Measurements from ENCODE around the gene ZBED6. TPM values are rescaled to one million over a fixed set of nuclear protein-coding genes. Genes with fewer than 3 reads are reported as not detected.
A peak's percentile ranks its signal among the peaks of the same experiment; 100 is the strongest.
"Not testable (repeated sequence)": the region's sequence is repeated elsewhere in the genome, so short reads cannot be mapped to it uniquely, and the experiment has no call there.

Gene ZBED6
- total RNA-seq, 1 experiment from 2014 or later = 19.9 TPM

DNA sequence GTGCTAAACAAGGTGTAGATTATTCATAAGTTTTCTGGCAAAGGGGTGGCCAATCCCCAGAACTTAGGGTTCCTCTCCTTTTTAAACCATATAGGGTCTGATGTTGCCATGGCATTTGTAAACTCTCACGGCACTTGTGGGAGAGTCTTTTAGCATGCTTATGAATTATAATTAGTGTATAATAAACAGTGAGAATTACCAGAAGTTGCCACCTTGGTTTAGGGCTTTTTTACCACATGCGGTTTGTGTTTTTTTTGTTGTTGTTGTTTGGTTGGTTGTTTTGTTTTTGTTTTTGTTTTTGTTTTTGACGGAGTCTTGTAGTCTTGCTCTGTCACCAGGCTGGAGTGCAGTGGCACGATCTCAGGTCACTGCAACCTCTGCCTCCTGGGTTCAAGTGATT is 39.4 kb upstream of the ZBED6 start:
- peaks cover 19% of the 10 kb centered on the region for H3K4me1 Mint-ChIP-seq (ENCODE audit: low read depth, unreplicated experiment)
- intact Hi-C loops (cut with micrococcal nuclease; ENCODE audit: unreplicated experiment) = no loop called here
- no peaks in the 10 kb centered on the region for H3K27me3 Mint-ChIP-seq (ENCODE audit: insufficient read depth, unreplicated experiment)
- H3K27ac Mint-ChIP-seq (ENCODE audit: unreplicated experiment) = peak overlapping the region; percentile 78
- BruUV-seq (replicated peaks) = no TSS peak
- no peaks in the 10 kb centered on the region for H3K9me3 Mint-ChIP-seq (ENCODE audit: unreplicated experiment)
- ChIA-PET POLR2A (no interaction called here), CTCF (no interaction called here)
- H3K36me3 Mint-ChIP-seq (ENCODE audit: insufficient read depth, unreplicated experiment) = peaks cover 6% of the 10 kb centered on the region
- peaks cover 32% of the 10 kb centered on the region for H3K4me1 ChIP-seq
- no peaks in the 10 kb centered on the region for H3K36me3 ChIP-seq (ENCODE audit: control insufficient read depth, insufficient read depth, low read length)
- H3K4me3 ChIP-seq (ENCODE audit: low read depth, low read length) = no peak overlapping the region
- TF ChIP-seq, protein P1, sequence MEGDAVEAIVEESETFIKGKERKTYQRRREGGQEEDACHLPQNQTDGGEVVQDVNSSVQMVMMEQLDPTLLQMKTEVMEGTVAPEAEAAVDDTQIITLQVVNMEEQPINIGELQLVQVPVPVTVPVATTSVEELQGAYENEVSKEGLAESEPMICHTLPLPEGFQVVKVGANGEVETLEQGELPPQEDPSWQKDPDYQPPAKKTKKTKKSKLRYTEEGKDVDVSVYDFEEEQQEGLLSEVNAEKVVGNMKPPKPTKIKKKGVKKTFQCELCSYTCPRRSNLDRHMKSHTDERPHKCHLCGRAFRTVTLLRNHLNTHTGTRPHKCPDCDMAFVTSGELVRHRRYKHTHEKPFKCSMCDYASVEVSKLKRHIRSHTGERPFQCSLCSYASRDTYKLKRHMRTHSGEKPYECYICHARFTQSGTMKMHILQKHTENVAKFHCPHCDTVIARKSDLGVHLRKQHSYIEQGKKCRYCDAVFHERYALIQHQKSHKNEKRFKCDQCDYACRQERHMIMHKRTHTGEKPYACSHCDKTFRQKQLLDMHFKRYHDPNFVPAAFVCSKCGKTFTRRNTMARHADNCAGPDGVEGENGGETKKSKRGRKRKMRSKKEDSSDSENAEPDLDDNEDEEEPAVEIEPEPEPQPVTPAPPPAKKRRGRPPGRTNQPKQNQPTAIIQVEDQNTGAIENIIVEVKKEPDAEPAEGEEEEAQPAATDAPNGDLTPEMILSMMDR (IDR thresholded peaks at IDR 0.05; ENCODE audit: insufficient read depth in 1 of 2, low read depth in 1 of 2, low read length in 1 of 2, severe bottlenecking in 1 of 2, unreplicated experiment in 1 of 2) = no peak
- H3K4me3 Mint-ChIP-seq (ENCODE audit: unreplicated experiment) = no peak overlapping the region
- no peak for DNase-seq
- no peaks in the 10 kb centered on the region for H3K27me3 ChIP-seq (replicated peaks; ENCODE audit: control insufficient read depth, insufficient read depth, low read length)
- no peaks in the 10 kb centered on the region for H3K9me3 ChIP-seq

DNA sequence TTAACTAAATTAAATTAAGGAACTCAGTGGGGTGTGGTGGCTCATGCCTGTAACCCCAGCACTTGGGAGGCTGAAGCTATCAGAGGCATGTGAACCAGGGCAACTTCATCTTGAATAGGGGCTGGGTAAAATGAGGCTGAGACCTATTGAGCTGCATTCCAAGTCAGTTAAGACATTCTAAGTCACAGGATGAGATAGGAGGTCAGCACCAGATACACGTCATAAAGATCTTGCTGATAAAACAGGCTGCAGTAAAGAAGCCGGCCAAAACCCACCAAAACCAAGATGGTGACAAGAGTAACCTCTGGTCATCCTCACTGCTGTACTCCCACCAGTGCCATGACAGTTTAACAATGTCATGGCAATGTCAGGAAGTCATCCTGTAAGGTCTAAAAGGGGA is 36.7 kb upstream of the ZBED6 start:
- H3K4me3 ChIP-seq (ENCODE audit: low read depth, low read length); H3K9me3 ChIP-seq; POLR2A ChIA-PET; H3K27me3 ChIP-seq (replicated peaks; ENCODE audit: control insufficient read depth, insufficient read depth, low read length); H3K27me3 Mint-ChIP-seq (ENCODE audit: insufficient read depth, unreplicated experiment); intact Hi-C loops (cut with micrococcal nuclease; ENCODE audit: unreplicated experiment); H3K9me3 Mint-ChIP-seq (ENCODE audit: unreplicated experiment); CTCF ChIA-PET; H3K27ac Mint-ChIP-seq (ENCODE audit: unreplicated experiment); DNase-seq; BruUV-seq (replicated peaks); H3K36me3 ChIP-seq (ENCODE audit: control insufficient read depth, insufficient read depth, low read length); H3K4me3 Mint-ChIP-seq (ENCODE audit: unreplicated experiment); H3K36me3 Mint-ChIP-seq (ENCODE audit: insufficient read depth, unreplicated experiment): not testable (repeated sequence)
- H3K4me1 Mint-ChIP-seq (ENCODE audit: low read depth, unreplicated experiment) = peaks cover 15% of the 10 kb centered on the region
- peaks cover 32% of the 10 kb centered on the region for H3K4me1 ChIP-seq

DNA sequence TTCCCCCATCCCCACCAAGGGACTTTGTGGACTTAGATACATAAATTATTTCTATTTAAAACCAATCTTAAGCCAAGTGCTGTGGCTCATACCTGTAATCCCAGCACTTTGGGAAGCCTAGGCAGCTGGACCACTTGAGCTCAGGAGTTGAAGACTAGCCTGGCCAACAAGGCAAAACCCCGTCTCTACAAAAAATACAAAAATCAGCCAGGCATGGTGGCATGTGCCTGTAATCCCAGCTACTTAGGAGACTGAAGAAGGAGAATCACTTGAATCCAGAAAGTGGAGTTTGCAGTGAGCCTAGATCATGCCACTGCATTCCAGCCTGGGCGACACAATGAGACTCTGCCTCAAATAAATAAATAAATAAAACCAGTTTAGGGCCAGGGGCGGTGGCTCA is 34.9 kb upstream of the ZBED6 start:
- CTCF ChIA-PET = no interaction called here
- Histone ChIP-seq H3K4me1 (peaks cover 32% of the 10 kb centered on the region), H3K4me3 (ENCODE audit: low read depth, low read length) (no peak overlapping the region), H3K9me3 (no peaks in the 10 kb centered on the region), H3K36me3 (ENCODE audit: control insufficient read depth, insufficient read depth, low read length) (no peaks in the 10 kb centered on the region), H3K27me3 (replicated peaks; ENCODE audit: control insufficient read depth, insufficient read depth, low read length) (no peaks in the 10 kb centered on the region)
- intact Hi-C loops (cut with micrococcal nuclease; ENCODE audit: unreplicated experiment) = no loop called here
- H3K36me3 Mint-ChIP-seq (ENCODE audit: insufficient read depth, unreplicated experiment) = peaks cover 6% of the 10 kb centered on the region
- H3K4me1 Mint-ChIP-seq (ENCODE audit: low read depth, unreplicated experiment) = peaks cover 15% of the 10 kb centered on the region
- TF ChIP-seq, protein P1 (IDR thresholded peaks at IDR 0.05; ENCODE audit: insufficient read depth in 1 of 2, low read depth in 1 of 2, low read length in 1 of 2, severe bottlenecking in 1 of 2, unreplicated experiment in 1 of 2) = no peak
- no peak overlapping the region for H3K27ac Mint-ChIP-seq (ENCODE audit: unreplicated experiment)
- no peak overlapping the region for H3K4me3 Mint-ChIP-seq (ENCODE audit: unreplicated experiment)
- H3K9me3 Mint-ChIP-seq (ENCODE audit: unreplicated experiment) = no peaks in the 10 kb centered on the region
- POLR2A ChIA-PET = no interaction called here
- no TSS peak for BruUV-seq (replicated peaks)
- H3K27me3 Mint-ChIP-seq (ENCODE audit: insufficient read depth, unreplicated experiment) = no peaks in the 10 kb centered on the region
- DNase-seq = no peak

DNA sequence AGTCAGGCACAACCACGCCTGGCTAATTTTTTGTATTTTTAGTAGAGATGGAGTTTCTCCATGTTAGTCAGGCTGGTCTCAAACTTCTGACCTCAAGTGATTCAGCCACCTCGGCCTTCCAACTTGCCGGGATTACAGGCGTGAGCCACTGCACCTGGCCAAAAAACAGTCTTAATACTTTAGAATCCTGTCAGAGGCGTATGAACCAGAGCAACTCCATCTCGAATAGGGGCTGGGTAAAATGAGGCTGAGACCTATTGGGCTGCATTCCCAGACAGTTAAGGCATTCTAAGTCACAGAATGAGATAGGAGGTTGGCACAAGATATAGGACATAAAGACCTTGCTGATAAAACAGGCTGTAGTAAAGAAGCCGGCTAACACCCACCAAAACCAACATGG is 33.5 kb upstream of the ZBED6 start:
- H3K36me3 Mint-ChIP-seq (ENCODE audit: insufficient read depth, unreplicated experiment); BruUV-seq (replicated peaks); H3K4me3 ChIP-seq (ENCODE audit: low read depth, low read length); H3K27me3 ChIP-seq (replicated peaks; ENCODE audit: control insufficient read depth, insufficient read depth, low read length); H3K27ac Mint-ChIP-seq (ENCODE audit: unreplicated experiment); H3K4me3 Mint-ChIP-seq (ENCODE audit: unreplicated experiment); H3K36me3 ChIP-seq (ENCODE audit: control insufficient read depth, insufficient read depth, low read length); DNase-seq; CTCF ChIA-PET; H3K9me3 ChIP-seq; POLR2A ChIA-PET; H3K4me1 Mint-ChIP-seq (ENCODE audit: low read depth, unreplicated experiment); H3K9me3 Mint-ChIP-seq (ENCODE audit: unreplicated experiment); intact Hi-C loops (cut with micrococcal nuclease; ENCODE audit: unreplicated experiment); H3K27me3 Mint-ChIP-seq (ENCODE audit: insufficient read depth, unreplicated experiment): not testable (repeated sequence)
- H3K4me1 ChIP-seq = peaks cover 18% of the 10 kb centered on the region
